Peyer's patch (tissue), 4 donors: ENCODE measurements around the gene CUZD1.

Experiments
- CTCF ChIP-seq, 6 experiments: fragments of 450-650 bp in 4 of 6; fragments of 200-600 bp in 2 of 6; sonication (generic) in 1 of 6; IDR thresholded peaks; one replicate each; pipeline ENCODE4 v1.5.1; 2017 to 2019; ENCODE audit warnings: antibody characterized with exemption in 6 of 6, mild to moderate bottlenecking in 3 of 6, moderate library complexity in 1 of 6
- POLR2A ChIP-seq, 2 donors: fragments of 450-650 bp; IDR thresholded peaks; one replicate each; pipeline ENCODE4 v1.5.1; 2017; ENCODE audit warnings: antibody characterized with exemption in 2 of 2, mild to moderate bottlenecking in 2 of 2, moderate library complexity in 2 of 2

- TF ChIP-seq CTCF (IDR thresholded peaks at IDR 0.05) (no peak), POLR2A (IDR thresholded peaks at IDR 0.05) (no peak)
Measured at GRCh38 chr10:122877264-122877663, 31.6 kb upstream of the CUZD1 start.
